HG02759 (cell line): ENCODE measurements around the gene RERG.
"Not testable (repeated sequence)": the region's sequence is repeated elsewhere in the genome, so short reads cannot be mapped to it uniquely, and the experiment has no call there.

Source experiments
- ATAC-seq: cut with Tn5 transposase; IDR thresholded peaks from one replicate; pipeline ENCODE4 v1.9.1; 2021; ENCODE audit warnings: mild to moderate bottlenecking, moderate library complexity; ENCODE audit not compliant: unreplicated experiment

RERG gene

DNA sequence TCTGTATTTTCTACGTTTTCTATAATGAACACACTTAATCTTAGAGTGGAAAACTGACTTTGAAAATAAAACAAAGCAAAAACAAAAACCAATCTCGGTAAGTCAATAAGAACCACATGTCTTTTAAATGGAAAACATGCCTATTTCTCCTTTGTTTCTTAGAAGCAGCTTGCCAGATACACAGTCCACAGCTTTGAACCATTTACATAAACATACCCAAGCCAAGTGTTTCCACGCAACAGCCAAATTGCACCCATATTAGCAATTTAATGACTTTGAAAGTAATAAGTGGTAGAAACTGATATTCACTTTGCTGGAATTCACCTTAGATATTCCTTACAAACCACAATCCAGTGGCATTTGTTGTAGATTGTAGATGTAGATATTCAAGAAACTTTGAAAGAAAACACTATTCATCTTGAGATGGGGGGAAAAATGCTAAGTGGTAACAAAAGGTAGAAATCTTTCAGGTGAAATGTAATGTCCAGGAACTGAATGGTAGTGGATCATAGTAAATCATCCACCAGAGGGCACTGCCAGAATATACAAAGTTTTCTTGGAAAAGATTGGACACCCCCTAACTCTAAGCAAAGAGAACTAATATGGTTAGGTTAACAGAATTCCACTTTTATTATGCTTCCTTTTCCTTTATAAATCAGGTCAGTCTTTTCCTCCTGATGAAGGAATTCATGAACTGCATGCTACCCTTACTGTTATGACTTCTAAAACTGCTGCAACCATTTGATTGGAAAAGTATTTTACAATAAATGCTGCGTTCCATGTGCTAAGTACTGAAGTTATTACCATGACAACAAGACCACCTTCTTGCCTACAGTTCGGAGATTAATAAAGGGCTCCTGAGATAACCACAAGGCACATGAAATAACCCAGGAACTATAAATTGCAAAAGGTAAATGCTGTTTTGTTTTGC is 69.8 kb downstream of the RERG start:
- no peak for ATAC-seq

DNA sequence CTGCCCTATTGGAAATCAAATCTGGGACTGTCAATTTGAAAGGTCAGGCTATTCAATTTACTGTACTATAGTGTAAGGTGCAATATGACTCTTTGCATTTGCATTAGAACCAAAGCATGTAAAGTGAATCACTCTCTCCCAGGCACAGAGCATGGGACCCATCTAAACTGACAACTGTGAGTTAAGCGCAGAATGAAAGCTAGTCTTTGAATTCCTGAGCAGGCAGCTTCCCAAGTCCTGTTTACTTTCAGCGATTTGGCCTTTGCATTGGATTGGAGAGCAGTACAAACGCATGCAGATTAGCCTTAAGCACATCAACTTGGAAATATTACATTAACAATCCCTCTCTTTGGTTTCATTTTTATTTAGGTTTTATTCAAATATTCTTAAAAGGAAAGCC is 74.6 kb downstream of the RERG start:
- ATAC-seq, result no peak

DNA sequence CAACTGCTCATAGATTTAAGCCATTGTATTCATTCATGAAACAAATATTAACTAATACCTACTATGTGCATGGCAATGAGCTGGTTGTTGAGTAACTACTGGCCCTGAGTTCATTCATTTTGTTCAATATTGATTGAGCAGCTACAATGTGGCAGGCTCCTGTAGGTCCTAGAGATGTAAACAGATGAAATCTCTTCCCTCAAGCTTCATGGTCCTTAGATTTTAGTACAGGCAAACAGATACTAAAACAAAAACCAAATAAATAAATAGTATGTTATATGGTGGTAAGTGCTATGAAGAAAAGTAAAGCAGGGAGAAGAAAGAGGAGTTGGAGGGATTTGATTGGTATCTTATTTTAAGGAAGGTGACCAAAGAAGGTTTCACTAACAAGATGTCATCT is 77.8 kb downstream of the RERG start:
- ATAC-seq, result no peak

DNA sequence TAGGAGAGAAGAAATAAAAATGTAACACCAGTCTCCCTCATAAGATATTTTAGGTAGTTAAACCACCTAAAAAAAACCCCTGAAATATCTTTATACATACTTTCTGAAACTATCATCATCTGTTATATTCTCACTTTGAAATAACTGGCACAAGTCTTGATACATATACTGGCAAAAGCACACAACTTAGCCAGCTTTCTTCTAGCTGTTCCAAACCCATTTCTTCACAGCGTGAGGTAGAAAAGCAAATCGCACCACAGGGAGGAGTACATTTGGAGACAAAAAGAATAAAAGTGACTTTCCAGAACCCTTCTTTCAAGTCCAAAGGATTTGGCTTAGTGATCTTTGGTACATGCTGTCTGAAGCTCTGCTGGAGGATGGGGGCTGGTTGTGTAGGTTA is 78.5 kb downstream of the RERG start:
- ATAC-seq, result no peak

DNA sequence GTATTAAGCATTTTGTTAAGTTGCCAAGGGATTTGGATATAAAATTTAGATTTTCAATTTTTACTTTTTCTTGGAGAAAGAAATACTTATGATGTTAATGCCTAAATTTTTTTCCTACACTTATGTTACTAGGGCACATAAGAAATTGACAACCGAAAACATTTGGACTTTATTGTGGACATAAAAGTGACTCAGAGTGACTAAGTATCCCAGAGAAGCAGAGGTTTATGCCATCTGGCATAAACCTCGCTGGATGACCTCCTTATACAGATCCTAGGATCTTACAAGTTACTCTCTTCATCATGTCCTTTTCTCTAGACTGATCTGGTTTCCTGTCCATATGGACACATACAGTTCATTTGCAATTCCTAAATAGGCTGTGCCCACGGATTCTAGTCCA is 89.8 kb downstream of the RERG start:
- no peak for ATAC-seq

DNA sequence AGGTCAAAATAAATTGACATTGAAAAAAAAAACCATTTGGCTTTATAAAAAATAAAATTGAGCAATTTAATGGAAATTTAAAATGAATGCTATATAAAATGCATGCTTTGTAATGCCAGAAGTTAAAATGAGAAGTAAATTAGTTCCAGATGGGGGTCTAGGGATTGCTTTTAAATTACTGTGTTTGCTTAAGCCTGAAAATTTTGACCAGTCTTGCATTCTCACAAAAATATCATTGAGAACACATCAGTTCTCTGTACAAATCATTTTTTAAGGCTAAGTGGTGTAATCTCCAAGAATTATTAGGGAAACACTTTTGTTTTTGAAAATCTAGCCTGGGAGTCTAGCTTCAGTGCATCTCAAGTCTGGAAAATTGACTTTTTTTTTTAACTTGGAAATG is 90.7 kb downstream of the RERG start:
- no peak for ATAC-seq

DNA sequence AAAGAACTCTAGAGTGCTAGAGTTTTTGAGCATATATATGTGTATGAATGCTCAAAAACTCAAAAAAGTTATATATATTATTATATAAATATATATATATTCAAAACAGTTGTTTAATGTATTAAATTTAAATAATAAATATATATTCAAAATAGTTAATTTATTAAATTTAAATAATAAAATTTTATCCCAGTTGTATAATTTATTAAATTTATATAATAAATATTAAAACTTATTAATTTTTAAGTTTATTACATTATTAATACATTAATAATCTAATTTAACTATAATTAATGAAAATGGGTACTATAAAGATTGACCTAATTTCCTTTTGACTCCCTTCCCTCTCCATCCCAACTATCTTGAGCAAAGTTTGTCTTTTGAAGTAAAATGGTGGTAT is 97.8 kb downstream of the RERG start:
- ATAC-seq, result no peak

DNA sequence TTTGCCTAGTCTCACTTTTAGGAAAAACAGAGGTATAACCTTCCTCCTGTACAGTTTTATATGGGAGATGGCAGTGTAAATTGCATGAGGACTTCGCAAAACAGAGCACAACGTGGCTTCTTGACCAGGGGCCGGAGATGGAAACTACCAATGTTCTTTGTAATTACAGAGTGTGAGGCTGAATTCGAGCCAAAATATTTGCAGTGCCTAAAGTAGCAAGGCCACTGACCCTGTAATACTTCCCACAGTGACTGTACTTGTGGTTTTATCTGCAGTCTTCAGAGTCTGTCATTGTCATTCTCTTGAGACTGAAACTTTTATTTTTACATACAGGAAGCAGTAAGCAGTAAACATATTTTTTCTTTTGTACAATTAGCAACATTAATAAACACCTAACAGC is 98.9 kb downstream of the RERG start:
- ATAC-seq, result no peak

DNA sequence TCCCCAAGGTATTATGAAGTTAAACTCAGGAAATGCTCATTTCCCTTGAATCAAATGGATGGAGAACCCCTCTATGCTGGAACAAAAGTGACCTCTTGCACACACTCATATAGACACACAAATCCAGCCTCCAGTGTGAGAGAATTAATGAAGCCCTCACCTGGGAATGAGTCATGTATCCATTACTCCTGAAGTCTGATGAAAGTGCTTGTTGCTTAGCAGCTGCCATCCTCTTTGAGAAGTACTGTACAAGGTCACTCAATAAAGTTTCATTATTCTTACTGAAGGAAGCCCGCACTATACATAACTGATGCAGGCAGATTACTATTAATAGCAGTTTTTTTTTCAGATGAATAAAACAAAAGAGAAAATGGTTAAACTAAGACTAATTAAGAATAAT is 102.3 kb downstream of the RERG start:
- ATAC-seq, result no peak

DNA sequence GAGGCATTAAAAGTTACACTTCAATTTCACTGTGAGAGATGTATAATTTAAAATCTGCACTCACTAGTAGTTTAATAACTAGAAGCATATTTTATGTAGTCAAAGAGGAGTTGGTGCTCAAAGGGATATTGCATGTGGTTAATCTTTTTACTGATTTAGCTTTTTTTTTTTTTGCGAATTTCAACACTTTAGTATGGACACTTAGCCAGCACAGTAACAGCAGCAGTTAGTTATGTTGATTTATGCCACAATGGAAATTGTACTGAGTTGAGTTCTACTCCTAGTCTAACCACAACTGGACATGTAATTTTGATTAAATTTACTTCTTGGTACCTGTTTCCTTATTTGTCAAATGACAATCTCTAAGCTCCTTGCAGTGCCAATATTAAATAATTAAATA is 104.2 kb downstream of the RERG start:
- no peak for ATAC-seq

DNA sequence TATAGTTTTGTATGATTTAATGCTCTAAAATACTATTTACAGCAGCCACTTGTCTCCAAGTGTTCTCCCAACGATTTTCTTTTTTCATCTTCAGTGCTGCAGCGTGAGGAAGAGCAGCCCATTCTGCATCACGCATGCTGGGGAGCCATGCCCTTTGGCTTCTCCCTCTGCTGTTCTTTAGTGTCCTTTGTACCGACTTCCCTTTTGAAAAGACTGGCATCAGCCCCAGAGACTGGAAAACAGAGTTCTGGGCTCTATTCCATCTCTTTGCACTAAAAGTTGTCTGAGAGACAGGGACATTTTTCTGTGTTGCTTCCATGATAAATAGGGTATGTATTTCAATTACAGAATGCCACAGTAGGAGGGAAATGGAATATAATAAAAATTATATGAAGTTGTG is 105.1 kb downstream of the RERG start:
- ATAC-seq, result no peak

DNA sequence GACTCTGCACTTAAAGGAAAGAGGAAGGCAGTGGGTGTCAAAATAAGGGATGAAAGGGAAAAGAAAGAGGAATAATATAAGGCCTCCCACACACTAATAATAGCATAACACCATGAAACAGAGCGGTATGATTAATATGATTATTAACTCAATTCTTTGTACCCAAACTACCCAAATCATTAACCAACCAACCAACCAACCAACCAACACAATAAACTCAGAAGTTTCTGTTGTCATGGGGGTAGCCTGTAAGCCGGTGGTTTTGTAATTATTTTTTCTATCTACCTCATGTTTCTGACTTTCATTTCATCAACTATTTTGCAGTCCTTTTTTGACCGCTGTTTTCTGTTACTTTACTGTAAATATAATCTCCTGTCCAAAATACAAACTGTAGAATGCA is 105.8 kb downstream of the RERG start:
- ATAC-seq, result no peak

DNA sequence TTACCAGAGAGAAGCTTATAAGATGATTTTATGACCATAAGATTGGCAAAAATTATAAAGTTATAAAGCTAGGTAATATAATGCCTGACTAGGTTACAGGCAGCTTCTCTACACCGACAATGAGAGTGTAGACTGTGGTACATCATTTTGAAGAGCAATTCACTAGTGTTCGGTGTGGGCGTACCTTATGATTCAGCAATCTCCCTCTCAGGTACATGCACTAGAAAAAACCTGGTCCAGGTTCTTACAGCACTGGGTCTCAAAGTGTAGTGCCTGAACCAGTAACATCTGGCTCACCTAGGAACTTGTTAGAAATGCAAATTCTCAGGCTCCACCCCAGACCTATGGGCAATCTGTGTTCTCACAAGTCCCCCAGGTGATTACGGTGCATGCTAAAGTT is 106.7 kb downstream of the RERG start:
- ATAC-seq, result no peak

DNA sequence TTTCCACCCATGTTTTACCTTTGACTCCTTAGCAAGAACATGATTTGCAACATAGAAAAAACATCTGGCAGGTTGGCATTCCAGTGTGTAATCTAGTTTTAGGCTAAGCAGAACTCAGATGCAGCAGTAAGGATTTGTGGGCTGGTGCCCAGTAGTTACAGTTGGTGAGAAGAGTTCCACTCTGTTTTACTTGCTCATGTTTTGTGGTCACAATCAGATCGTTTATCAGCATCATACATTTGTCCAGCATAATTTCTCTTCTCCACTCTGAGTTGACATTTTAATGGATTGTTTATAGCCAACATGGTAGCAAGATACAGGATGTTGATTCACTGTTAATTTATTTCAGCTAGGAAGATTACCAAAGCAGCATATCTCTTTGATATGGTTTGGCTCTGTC is 128.4 kb downstream of the RERG start:
- ATAC-seq, result no peak

DNA sequence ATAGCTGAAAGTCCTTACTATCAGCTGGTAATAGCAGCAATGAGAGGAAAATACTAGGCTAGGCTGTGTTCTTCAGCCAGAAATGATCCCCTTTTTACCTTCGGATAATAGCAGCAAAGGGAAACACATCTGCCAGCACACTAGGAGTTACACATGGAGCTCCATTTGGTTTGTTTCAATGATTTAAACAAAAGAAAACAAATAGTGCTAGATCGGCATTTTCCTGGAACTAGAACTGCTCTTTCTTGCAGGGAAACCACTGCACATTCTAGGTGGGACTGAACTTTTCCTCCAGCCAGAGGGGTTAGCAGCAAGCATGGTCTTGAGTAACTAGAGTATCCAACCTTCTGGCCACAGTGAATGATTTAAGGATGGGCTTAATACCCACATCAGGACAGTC is 130.8 kb downstream of the RERG start:
- no peak for ATAC-seq

DNA sequence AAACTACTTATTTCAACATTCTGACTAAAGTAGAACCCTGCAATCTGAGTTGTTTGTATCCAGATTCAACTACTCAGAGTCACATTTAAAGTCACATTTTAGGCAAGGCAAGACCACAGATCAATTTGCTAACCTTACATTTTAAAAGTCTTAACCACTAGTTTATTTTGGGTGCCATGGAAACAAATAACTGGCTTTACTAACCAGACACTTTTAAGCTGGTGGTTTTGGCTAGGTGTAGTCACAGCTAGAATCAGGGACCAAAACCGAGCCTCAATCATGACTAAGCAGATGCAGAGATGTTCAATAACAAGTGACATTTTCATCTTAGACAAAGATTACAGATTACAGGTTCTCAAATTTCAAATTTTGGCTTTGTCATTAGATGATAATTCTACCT is 133.1 kb downstream of the RERG start:
- no peak for ATAC-seq

DNA sequence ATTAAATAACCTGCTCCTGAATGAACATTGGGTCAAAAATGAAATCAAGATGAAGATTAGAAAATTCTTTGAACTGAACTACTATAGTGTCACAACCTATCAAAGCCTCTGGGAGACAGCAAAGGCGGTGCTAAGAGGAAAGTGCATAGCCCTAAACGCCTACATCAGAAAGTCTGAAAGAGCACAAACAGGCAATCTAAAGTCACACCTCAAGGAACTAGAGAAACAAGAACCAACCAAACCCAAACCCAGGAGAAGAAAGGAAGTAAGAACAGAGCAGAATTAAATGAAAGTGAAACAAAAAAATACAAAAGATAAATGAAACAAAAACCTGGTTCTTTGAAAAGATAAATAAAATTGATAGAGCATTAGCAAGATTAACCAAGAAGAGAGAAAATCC is 143.5 kb downstream of the RERG start:
- not testable (repeated sequence) for ATAC-seq

DNA sequence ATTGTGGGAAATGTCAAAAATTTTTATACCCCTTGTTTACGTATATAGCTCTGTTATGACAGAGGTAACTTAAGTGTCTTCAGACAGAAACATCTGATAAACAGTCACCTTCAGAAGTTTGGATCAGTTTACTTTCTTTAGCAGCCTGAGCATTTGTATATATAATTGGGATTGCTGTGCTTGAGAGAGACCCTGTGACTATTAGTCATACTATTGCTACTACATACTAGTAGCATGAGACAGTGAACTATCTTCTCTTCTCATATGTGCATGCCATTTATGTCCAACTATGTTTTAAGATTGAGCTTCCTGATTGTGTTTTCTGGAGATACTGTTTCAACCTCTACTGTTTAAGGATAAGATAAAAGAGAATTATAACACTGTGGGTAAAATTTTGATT is 146.9 kb downstream of the RERG start:
- no peak for ATAC-seq

DNA sequence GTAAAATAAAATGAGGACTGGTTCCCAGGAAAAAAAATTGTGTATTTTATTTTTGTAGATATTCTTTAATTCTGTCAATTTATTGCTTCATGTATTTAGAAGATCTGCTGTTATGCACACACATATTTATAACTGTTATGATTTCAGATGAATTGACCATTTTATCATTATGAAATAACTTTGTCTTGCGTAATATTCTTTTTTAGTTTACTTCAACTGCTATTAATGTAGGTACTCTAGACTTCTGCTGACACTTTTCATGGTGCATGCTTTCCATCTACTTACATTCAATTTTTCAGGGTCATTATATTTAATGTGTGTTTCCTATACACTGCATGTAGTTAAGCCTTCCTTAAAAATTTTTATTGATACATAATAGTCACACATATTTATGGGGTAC is 162.1 kb downstream of the RERG start:
- no peak for ATAC-seq
